NB4 (cell line): ENCODE measurements around the gene BBS7.

Experiments
- CTCF ChIP-seq: IDR thresholded peaks from one replicate; pipeline ENCODE4 v1.5.1; 2012; ENCODE audit warnings: low read depth, low read length
- MAX ChIP-seq: IDR thresholded peaks from 2 replicates; pipeline ENCODE4 v1.6.1; 2011; ENCODE audit warnings: low read depth, low read length
- POLR2A ChIP-seq: IDR thresholded peaks from 2 replicates; pipeline ENCODE4 v1.6.1; 2011; ENCODE audit warnings: mild to moderate bottlenecking; ENCODE audit not compliant: insufficient read length; ENCODE audit errors: extremely low read depth

GRCh38 chr4:121776610-121777401, 93.5 kb downstream of the BBS7 start:
- no peak for TF ChIP-seq CTCF
- no peak for TF ChIP-seq MAX
- TF ChIP-seq POLR2A, result no peak
